IPS-20b (cell line): Measurements from ENCODE around the gene RELL1.

Experiments used
- H3K27ac ChIP-seq: one replicate; pipeline ENCODE4 v1.5.1; 2013; ENCODE audit warnings: low read length
- H3K27me3 ChIP-seq: 2 replicates; pipeline ENCODE4 v1.6.1; 2013; ENCODE audit warnings: mild to moderate bottlenecking, low read length, inconsistent platforms; ENCODE audit not compliant: insufficient read depth
- H3K36me3 ChIP-seq: 2 replicates; pipeline ENCODE4 v1.6.1; 2013; ENCODE audit warnings: low read depth, mild to moderate bottlenecking, inconsistent platforms, low read length, moderate library complexity; ENCODE audit not compliant: insufficient read depth
- H3K4me1 ChIP-seq: 2 replicates; pipeline ENCODE4 v1.6.1; 2013; ENCODE audit warnings: mild to moderate bottlenecking, control low read depth, inconsistent platforms, low read length, moderate library complexity; ENCODE audit not compliant: insufficient read depth
- H3K4me3 ChIP-seq: 2 replicates; pipeline ENCODE4 v1.5.1; 2013; ENCODE audit warnings: mild to moderate bottlenecking, low read length, inconsistent platforms
- H3K9ac ChIP-seq: 2 replicates; pipeline ENCODE4 v1.6.1; 2013; ENCODE audit warnings: low read depth, mild to moderate bottlenecking, inconsistent platforms, low read length, moderate library complexity
- H3K9me3 ChIP-seq: 2 replicates; pipeline ENCODE4 v1.6.1; 2013; ENCODE audit warnings: mild to moderate bottlenecking, low read depth, low read length, inconsistent platforms; ENCODE audit not compliant: insufficient read depth

Gene RELL1

GRCh38 chr4:37627263-37627662 is 58.9 kb downstream of the RELL1 start:
- H3K9me3 ChIP-seq, result no peaks in the 10 kb centered on the region
- H3K9ac ChIP-seq, result no peak overlapping the region
- H3K27me3 ChIP-seq, result no peaks in the 10 kb centered on the region
- peaks cover 6% of the 10 kb centered on the region; the same call in 1 of the 2 replicates for H3K4me1 ChIP-seq
- peaks cover 10% of the 10 kb centered on the region for H3K36me3 ChIP-seq
- no peak overlapping the region for H3K27ac ChIP-seq
- H3K4me3 ChIP-seq, result no peak overlapping the region

- Histone ChIP-seq H3K4me1 (peaks cover 6% of the 10 kb centered on the region; the same call in 1 of the 2 replicates), H3K4me3 (no peak overlapping the region), H3K27ac (no peak overlapping the region), H3K9me3 (no peaks in the 10 kb centered on the region), H3K36me3 (no peaks in the 10 kb centered on the region), H3K27me3 (no peaks in the 10 kb centered on the region), H3K9ac (no peak overlapping the region)
Measured at GRCh38 chr4:37625499-37625898, 60.7 kb downstream of the RELL1 start.

- no peak overlapping the region for H3K27ac ChIP-seq
- H3K4me1 ChIP-seq, result peaks cover 6% of the 10 kb centered on the region; the same call in 1 of the 2 replicates
- no peaks in the 10 kb centered on the region for H3K9me3 ChIP-seq
- no peaks in the 10 kb centered on the region for H3K27me3 ChIP-seq
- no peak overlapping the region for H3K9ac ChIP-seq
- H3K36me3 ChIP-seq, result no peaks in the 10 kb centered on the region
- no peak overlapping the region for H3K4me3 ChIP-seq
Measured at GRCh38 chr4:37623940-37624339, 62.2 kb downstream of the RELL1 start.

- no peak overlapping the region for H3K27ac ChIP-seq
- no peaks in the 10 kb centered on the region for H3K9me3 ChIP-seq
- no peak overlapping the region for H3K4me3 ChIP-seq
- H3K4me1 ChIP-seq, result peaks cover 6% of the 10 kb centered on the region; the same call in 1 of the 2 replicates
- no peaks in the 10 kb centered on the region for H3K27me3 ChIP-seq
- no peak overlapping the region for H3K9ac ChIP-seq
- H3K36me3 ChIP-seq, result no peaks in the 10 kb centered on the region
Measured at GRCh38 chr4:37623125-37623524, 63.1 kb downstream of the RELL1 start.

GRCh38 chr4:37620176-37620575 is 66.0 kb downstream of the RELL1 start:
- H3K4me1 ChIP-seq, result no peaks in the 10 kb centered on the region
- no peaks in the 10 kb centered on the region for H3K36me3 ChIP-seq
- H3K27me3 ChIP-seq, result no peaks in the 10 kb centered on the region
- no peak overlapping the region for H3K27ac ChIP-seq
- no peaks in the 10 kb centered on the region for H3K9me3 ChIP-seq
- no peak overlapping the region for H3K4me3 ChIP-seq
- H3K9ac ChIP-seq, result no peak overlapping the region

GRCh38 chr4:37615720-37616063 is 70.5 kb downstream of the RELL1 start:
- Histone ChIP-seq H3K36me3 (0 out of 2 replicates have a peak, but pooled peaks cover 5% of the 10 kb centered on the region), H3K27ac (no peak overlapping the region), H3K4me3 (no peak overlapping the region), H3K9ac (no peak overlapping the region), H3K9me3 (no peaks in the 10 kb centered on the region), H3K27me3 (no peaks in the 10 kb centered on the region), H3K4me1 (no peaks in the 10 kb centered on the region)

- 0 out of 2 replicates have a peak, but pooled peaks cover 5% of the 10 kb centered on the region for H3K36me3 ChIP-seq
- no peaks in the 10 kb centered on the region for H3K9me3 ChIP-seq
- no peak overlapping the region for H3K27ac ChIP-seq
- H3K4me3 ChIP-seq, result no peak overlapping the region
- no peaks in the 10 kb centered on the region for H3K27me3 ChIP-seq
- no peak overlapping the region for H3K9ac ChIP-seq
- H3K4me1 ChIP-seq, result no peaks in the 10 kb centered on the region
Measured at GRCh38 chr4:37615059-37615719, 71.0 kb downstream of the RELL1 start.

GRCh38 chr4:37612811-37613210 is 73.4 kb downstream of the RELL1 start:
- peaks cover 8% of the 10 kb centered on the region; the same call in 1 of the 2 replicates for H3K9me3 ChIP-seq
- H3K36me3 ChIP-seq, result 0 out of 2 replicates have a peak, but pooled peaks cover 10% of the 10 kb centered on the region
- no peak overlapping the region for H3K27ac ChIP-seq
- H3K4me1 ChIP-seq, result no peaks in the 10 kb centered on the region
- no peak overlapping the region for H3K9ac ChIP-seq
- no peaks in the 10 kb centered on the region for H3K27me3 ChIP-seq
- no peak overlapping the region for H3K4me3 ChIP-seq

GRCh38 chr4:37609626-37610025 is 76.5 kb downstream of the RELL1 start:
- Histone ChIP-seq H3K36me3 (0 out of 2 replicates have a peak, but pooled peaks cover 10% of the 10 kb centered on the region), H3K4me1 (no peaks in the 10 kb centered on the region; the same call in 1 of the 2 replicates), H3K27me3 (no peaks in the 10 kb centered on the region), H3K9ac (no peak overlapping the region), H3K4me3 (no peak overlapping the region), H3K27ac (no peak overlapping the region), H3K9me3 (peaks cover 8% of the 10 kb centered on the region; the same call in 1 of the 2 replicates)

- no peaks in the 10 kb centered on the region for H3K27me3 ChIP-seq
- H3K36me3 ChIP-seq, result 0 out of 2 replicates have a peak, but pooled peaks cover 6% of the 10 kb centered on the region
- H3K9me3 ChIP-seq, result peaks cover 8% of the 10 kb centered on the region; the same call in 1 of the 2 replicates
- no peak overlapping the region for H3K9ac ChIP-seq
- peaks cover 5% of the 10 kb centered on the region for H3K4me1 ChIP-seq
- no peak overlapping the region for H3K27ac ChIP-seq
- no peak overlapping the region for H3K4me3 ChIP-seq
Measured at GRCh38 chr4:37607018-37607417, 79.2 kb downstream of the RELL1 start.

- Histone ChIP-seq H3K9ac (no peak overlapping the region), H3K27ac (no peak overlapping the region), H3K9me3 (peaks cover 8% of the 10 kb centered on the region; the same call in 1 of the 2 replicates), H3K4me1 (peaks cover 5% of the 10 kb centered on the region), H3K36me3 (0 out of 2 replicates have a peak, but pooled peaks cover 6% of the 10 kb centered on the region), H3K27me3 (no peaks in the 10 kb centered on the region), H3K4me3 (no peak overlapping the region)
Measured at GRCh38 chr4:37605843-37606565, 80.2 kb downstream of the RELL1 start.

- peaks cover 6% of the 10 kb centered on the region; the same call in 1 of the 2 replicates for H3K9me3 ChIP-seq
- no peak overlapping the region for H3K4me3 ChIP-seq
- H3K4me1 ChIP-seq, result peaks cover 5% of the 10 kb centered on the region
- no peak overlapping the region for H3K27ac ChIP-seq
- 0 out of 2 replicates have a peak, but pooled peaks cover 4% of the 10 kb centered on the region for H3K36me3 ChIP-seq
- H3K27me3 ChIP-seq, result no peaks in the 10 kb centered on the region
- no peak overlapping the region for H3K9ac ChIP-seq
Measured at GRCh38 chr4:37604461-37604860, 81.7 kb downstream of the RELL1 start.
